Suprapubic skin (tissue), 4 donors: ENCODE data around the gene ZC3H7B. TPM values are rescaled to one million over a fixed set of nuclear protein-coding genes. Genes with fewer than 3 reads are reported as not detected.
"Not testable (repeated sequence)": the region's sequence is repeated elsewhere in the genome, so short reads cannot be mapped to it uniquely, and the experiment has no call there.

Source experiments
- DNase-seq, 2 donors: peaks; one replicate each; pipeline ENCODE4 v3.0.0-alpha.2; 2019; ENCODE audit warnings: low spot score in 2 of 2
- H3K27ac ChIP-seq: fragments of 200-600 bp; sonication (generic); one replicate; pipeline ENCODE4 v1.5.1; 2019
- H3K27me3 ChIP-seq: fragments of 200-600 bp; sonication (generic); one replicate; pipeline ENCODE4 v1.5.1; 2019
- H3K36me3 ChIP-seq: fragments of 200-600 bp; sonication (generic); one replicate; pipeline ENCODE4 v1.5.1; 2019
- H3K4me1 ChIP-seq: fragments of 200-600 bp; sonication (generic); one replicate; pipeline ENCODE4 v1.5.1; 2019
- H3K4me3 ChIP-seq: fragments of 200-600 bp; sonication (generic); one replicate; pipeline ENCODE4 v1.5.1; 2019; ENCODE audit warnings: mild to moderate bottlenecking
- H3K9me3 ChIP-seq: fragments of 200-600 bp; sonication (generic); one replicate; pipeline ENCODE4 v1.5.1; 2019
- EP300 ChIP-seq: sonication (generic); formaldehyde crosslinking; IDR thresholded peaks from one replicate; pipeline ENCODE4 v1.6.1; 2017; ENCODE audit warnings: antibody characterized with exemption
- POLR2A ChIP-seq, 2 donors: fragments of 450-650 bp; IDR thresholded peaks; one replicate each; pipeline ENCODE4 v1.6.1; 2017; ENCODE audit warnings: antibody characterized with exemption in 2 of 2, mild to moderate bottlenecking in 2 of 2, moderate library complexity in 2 of 2
- POLR2AphosphoS5 ChIP-seq, 3 donors: sonication (generic); formaldehyde crosslinking; IDR thresholded peaks; one replicate each; pipeline ENCODE4 v1.6.1; 2017; ENCODE audit warnings: antibody characterized with exemption in 3 of 3
- WGBS: methylation state at CpG from one replicate; pipeline ENCODE4 v1.1.5; 2018; 5-methylcytosine and 5-hydroxymethylcytosine counted together
- total RNA-seq, 4 donors: library from RNA; depleted of rRNA; stranded (reverse); fragments of >200 nt; gene quantifications; one replicate each; pipeline ENCODE4 v1.1.0, GENCODE V29; 2016
- TF ChIP-seq, protein P1 (sequence below), 2 donors: fragments of 200-600 bp in 1 of 2; fragments of 450-650 bp in 1 of 2; sonication (generic) in 1 of 2; IDR thresholded peaks; one replicate each; pipeline ENCODE4 v1.5.1; 2016 to 2019; ENCODE audit warnings: antibody characterized with exemption in 2 of 2, mild to moderate bottlenecking in 1 of 2, moderate library complexity in 1 of 2

The ZC3H7B gene
- total RNA-seq, 4 donors from 2014 or later = 29.7 to 45.7 (median 41.0) TPM

DNA sequence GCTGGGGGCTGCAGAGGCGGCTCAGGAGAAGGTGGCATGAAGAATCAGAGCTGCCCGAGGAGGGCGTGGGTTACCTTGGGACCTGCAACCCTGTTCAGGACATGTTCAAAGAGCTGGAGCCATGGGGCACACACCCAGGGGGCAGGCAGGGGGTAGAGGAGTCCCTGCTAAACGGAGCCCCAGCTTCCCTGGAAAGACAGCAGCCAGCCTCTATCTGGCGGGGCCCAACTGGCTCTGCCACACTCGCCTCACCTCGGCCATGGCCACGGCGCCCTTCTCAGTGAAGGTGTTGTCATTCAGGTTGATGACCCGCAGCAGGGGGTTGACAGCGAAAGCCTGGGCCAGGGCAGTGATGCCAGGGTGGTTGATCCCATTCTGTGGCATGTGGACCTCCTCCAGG lies 43.6 kb upstream of the ZC3H7B start:
- no peaks in the 10 kb centered on the region for H3K9me3 ChIP-seq
- no peak for DNase-seq
- no peak overlapping the region for H3K27ac ChIP-seq
- H3K4me3 ChIP-seq = no peak overlapping the region
- peaks cover 5% of the 10 kb centered on the region for H3K4me1 ChIP-seq
- TF ChIP-seq POLR2AphosphoS5 (IDR thresholded peaks at IDR 0.05) (no peak), POLR2A (IDR thresholded peaks at IDR 0.05) (no peak), EP300 (no peak)
- TF ChIP-seq, protein P1, sequence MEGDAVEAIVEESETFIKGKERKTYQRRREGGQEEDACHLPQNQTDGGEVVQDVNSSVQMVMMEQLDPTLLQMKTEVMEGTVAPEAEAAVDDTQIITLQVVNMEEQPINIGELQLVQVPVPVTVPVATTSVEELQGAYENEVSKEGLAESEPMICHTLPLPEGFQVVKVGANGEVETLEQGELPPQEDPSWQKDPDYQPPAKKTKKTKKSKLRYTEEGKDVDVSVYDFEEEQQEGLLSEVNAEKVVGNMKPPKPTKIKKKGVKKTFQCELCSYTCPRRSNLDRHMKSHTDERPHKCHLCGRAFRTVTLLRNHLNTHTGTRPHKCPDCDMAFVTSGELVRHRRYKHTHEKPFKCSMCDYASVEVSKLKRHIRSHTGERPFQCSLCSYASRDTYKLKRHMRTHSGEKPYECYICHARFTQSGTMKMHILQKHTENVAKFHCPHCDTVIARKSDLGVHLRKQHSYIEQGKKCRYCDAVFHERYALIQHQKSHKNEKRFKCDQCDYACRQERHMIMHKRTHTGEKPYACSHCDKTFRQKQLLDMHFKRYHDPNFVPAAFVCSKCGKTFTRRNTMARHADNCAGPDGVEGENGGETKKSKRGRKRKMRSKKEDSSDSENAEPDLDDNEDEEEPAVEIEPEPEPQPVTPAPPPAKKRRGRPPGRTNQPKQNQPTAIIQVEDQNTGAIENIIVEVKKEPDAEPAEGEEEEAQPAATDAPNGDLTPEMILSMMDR (IDR thresholded peaks at IDR 0.05) = no peak
- 90% methylated on average over 11 of the region's 11 CpGs for WGBS
- H3K36me3 ChIP-seq = peaks cover 95% of the 10 kb centered on the region
- no peaks in the 10 kb centered on the region for H3K27me3 ChIP-seq

DNA sequence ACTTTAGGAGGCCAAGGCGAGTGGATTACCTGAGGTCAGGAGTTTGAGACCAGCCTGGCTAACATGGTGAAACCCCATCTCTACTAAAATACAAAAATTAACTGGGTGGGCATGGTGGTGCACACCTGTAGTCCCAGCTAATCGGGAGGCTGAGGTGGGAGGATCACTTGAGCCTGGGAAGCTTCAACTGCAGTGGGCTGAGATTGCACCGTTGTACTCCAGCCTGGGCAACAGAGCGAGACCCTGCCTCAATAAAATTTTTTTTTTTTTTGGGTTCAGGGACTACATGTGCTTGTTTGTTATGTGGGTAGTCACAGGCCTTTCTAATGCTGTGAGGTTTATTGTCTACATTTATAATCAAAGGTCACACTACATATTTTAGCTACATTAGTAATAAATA lies 41.6 kb upstream of the ZC3H7B start:
- WGBS = 98% methylated on average over 4 of the region's 4 CpGs
- H3K9me3 ChIP-seq, H3K27ac ChIP-seq, H3K27me3 ChIP-seq, DNase-seq, H3K4me1 ChIP-seq, H3K4me3 ChIP-seq: not testable (repeated sequence)
- peaks cover 95% of the 10 kb centered on the region for H3K36me3 ChIP-seq

DNA sequence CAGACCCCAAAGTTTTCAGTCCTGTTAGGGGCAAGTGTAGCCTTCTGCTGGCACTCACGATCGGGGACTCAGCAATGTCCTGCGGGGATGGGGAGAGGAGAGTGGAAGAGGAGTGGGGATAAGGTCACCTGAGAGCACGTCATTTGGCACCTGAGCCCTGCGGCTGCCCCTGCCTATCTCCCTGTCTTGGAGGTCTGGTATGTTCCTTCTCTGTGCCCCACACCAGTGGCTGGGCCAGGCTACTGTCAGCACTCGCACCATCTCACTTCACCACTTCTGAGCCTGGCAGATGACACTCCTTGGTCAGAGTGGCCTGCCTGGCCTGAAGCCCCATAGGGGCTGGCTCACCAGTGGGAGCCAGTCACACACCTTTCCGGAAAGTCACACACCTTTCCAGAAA lies 40.5 kb upstream of the ZC3H7B start:
- TF ChIP-seq EP300 (no peak), POLR2A (IDR thresholded peaks at IDR 0.05) (no peak)
- Histone ChIP-seq H3K4me3 (no peak overlapping the region), H3K4me1 (peaks cover 5% of the 10 kb centered on the region), H3K27ac (no peak overlapping the region), H3K36me3 (peaks cover 94% of the 10 kb centered on the region), H3K9me3 (no peaks in the 10 kb centered on the region), H3K27me3 (no peaks in the 10 kb centered on the region)
- DNase-seq = no peak
- 95% methylated on average over 7 of the region's 7 CpGs for WGBS

DNA sequence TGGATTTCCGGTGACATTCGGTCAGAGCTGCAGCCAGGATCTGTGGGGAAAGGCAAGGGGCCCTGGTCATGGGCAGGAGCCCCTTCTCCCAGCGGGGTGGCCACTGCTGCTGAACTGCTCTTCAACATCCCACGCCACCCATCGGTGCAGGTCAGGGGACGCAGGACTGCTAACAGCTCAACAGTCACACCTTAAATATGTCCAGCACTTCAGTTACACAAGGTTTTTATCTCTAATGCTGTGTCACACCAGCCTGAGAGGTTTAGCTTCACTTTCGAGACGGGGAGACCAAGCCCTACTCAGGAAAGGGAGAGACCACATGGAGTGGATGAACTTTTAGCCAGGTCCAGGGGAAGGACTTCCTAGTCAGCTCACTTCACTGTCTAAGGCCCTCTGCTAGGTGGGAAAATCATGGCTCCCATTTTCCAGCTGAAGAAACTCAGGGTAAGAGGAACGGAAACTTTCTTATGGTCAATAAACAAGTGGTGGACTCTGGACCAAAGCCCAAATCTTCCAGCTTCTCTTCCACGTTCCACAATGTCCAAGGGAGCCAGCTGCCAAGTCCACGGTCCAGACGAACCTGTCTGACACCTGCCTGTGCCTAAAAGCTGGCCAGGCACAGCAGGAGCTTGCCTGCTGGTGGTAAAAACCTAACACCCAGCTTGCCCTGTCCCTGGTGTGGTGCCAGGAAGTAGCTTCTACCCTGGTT lies 39.6 kb upstream of the ZC3H7B start:
- Histone ChIP-seq H3K4me3 (no peak overlapping the region), H3K4me1 (peaks cover 1% of the 10 kb centered on the region), H3K36me3 (peaks cover 91% of the 10 kb centered on the region), H3K27ac (no peak overlapping the region), H3K27me3 (no peaks in the 10 kb centered on the region), H3K9me3 (no peaks in the 10 kb centered on the region)
- WGBS = 89% methylated on average over 8 of the region's 12 CpGs
- DNase-seq = no peak
- TF ChIP-seq POLR2A (IDR thresholded peaks at IDR 0.05) = no peak
- no peak for TF ChIP-seq EP300
- TF ChIP-seq, protein P1 (IDR thresholded peaks at IDR 0.05) = no peak
- no peak for TF ChIP-seq POLR2AphosphoS5 (IDR thresholded peaks at IDR 0.05)

DNA sequence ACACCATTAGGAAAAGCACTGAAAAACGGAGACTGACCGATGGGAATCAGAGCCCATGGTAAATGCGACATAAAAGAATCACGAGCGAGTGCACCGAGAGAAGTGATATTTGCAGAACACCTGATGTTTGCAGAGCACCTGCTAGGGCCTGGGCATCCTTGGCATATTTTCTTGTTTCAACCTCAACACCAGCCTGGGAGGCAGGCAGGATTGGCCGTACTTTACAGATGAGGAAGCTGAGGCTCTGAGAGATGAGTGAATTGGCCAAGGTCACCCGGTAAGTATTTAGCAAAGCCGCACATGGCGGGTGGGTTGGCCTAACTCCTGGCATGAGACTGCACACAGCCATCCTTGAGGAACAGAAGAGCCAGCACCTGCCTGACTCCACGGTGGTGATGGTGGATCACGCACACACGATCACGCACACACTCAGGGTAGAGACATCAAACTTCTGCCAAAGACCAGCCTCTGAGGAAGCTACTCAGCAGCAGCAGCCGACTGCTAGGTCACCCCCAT lies 39.0 kb upstream of the ZC3H7B start:
- 87% methylated on average over 10 of the region's 15 CpGs for WGBS
- no peaks in the 10 kb centered on the region for H3K27me3 ChIP-seq
- H3K9me3 ChIP-seq = no peaks in the 10 kb centered on the region
- DNase-seq = no peak
- no peak overlapping the region for H3K4me3 ChIP-seq
- no peak overlapping the region for H3K27ac ChIP-seq
- TF ChIP-seq POLR2AphosphoS5 (IDR thresholded peaks at IDR 0.05) (no peak), EP300 (no peak), POLR2A (IDR thresholded peaks at IDR 0.05) (no peak)
- TF ChIP-seq, protein P1 (IDR thresholded peaks at IDR 0.05) = no peak
- H3K36me3 ChIP-seq = peaks cover 91% of the 10 kb centered on the region
- H3K4me1 ChIP-seq = no peaks in the 10 kb centered on the region

DNA sequence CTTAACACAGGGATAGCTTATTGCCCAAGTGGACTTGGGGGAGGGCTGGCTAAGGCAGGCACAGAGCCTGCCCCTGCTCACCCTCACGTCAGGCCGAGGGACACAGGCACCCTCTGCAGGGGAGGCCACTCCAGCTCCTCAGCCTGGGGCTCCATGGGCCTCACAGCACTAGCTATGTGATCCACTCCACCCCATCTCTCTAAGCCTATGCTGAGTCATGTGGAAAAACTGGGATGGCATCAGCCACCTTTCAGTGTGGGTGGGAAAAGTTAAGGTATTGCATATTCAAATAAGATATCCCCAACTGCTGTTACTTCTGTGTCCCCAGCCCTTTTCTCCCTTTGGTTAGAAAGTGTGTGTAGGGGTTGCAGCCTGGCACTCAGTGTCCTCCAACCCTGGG lies 37.6 kb upstream of the ZC3H7B start:
- Histone ChIP-seq H3K4me3 (no peak overlapping the region), H3K27ac (no peak overlapping the region)
- WGBS = 100% methylated on average over 2 of the region's 2 CpGs

More for the DNA sequence above, 37.6 kb upstream of the ZC3H7B start:
- H3K27me3 ChIP-seq = no peaks in the 10 kb centered on the region
- H3K9me3 ChIP-seq = no peaks in the 10 kb centered on the region
- no peaks in the 10 kb centered on the region for H3K4me1 ChIP-seq
- peaks cover 91% of the 10 kb centered on the region for H3K36me3 ChIP-seq
- no peak for TF ChIP-seq POLR2AphosphoS5 (IDR thresholded peaks at IDR 0.05)
- no peak for TF ChIP-seq POLR2A (IDR thresholded peaks at IDR 0.05)
- TF ChIP-seq, protein P1 (IDR thresholded peaks at IDR 0.05) = no peak
- no peak for DNase-seq
